ENCODE data around the gene DROSHA.

DNA sequence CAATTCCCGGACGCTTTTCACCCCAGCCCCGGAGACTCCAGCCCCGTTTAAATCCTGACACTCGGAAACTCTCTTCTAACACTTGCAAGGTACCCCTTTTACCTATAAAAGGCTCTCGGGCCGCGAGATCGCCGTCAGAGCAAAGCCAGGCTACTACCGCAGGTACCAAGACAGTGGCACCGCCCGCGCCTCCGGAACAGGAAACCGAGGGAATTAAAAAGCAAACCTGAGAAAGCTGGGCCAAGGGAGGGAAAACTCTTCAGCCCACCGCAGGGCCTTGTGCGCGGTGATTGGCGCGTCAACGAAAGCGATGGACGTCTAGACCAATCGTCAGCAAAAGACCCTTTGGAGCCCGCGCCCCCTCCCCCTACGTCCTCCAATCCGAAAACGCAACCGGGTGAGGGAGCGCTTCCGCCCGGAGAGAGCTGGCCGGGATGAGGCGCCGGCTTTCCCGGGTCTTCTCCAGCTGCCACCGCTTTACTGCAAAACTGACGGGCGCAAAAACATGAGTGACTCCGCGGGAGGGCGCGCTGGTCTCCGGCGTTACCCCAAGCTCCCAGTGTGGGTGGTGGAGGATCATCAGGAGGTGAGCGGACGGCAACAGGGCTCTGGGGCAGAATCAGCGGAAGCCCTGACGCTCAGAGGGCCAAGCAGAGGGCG is at the start of gene DROSHA, which contains the start of gene C5orf22:
- TF ChIP-seq CTCF (IDR thresholded peaks at IDR 0.05 in 2 of 3, conservative IDR thresholded peaks at IDR 0.05 in 1 of 3; ENCODE audit: borderline replicate concordance in 1 of 3, insufficient read depth in 1 of 3, low read depth in 2 of 3, low read length in 2 of 3) (no peak), ZFX (IDR thresholded peaks at IDR 0.05) (peak; percentile 51), REST (IDR thresholded peaks at IDR 0.05; ENCODE audit: low read depth) (no peak), POLR2A (IDR thresholded peaks at IDR 0.05; ENCODE audit: borderline replicate concordance, extremely low read depth, insufficient read depth, insufficient read length) (peak; percentile 77), CEBPB (IDR thresholded peaks at IDR 0.05; ENCODE audit: low read depth) (no peak), EZH2 (IDR thresholded peaks at IDR 0.05) (no peak), EZH2phosphoT487 (IDR thresholded peaks at IDR 0.05; ENCODE audit: borderline replicate concordance) (no peak), POLR2AphosphoS5 (IDR thresholded peaks at IDR 0.05; ENCODE audit: low read depth, low read length) (peak; percentile 78), ATF3 (IDR thresholded peaks at IDR 0.05) (no peak)
